K562 (cell line): Measurements from ENCODE around the gene TP53BP2. TPM values are rescaled to one million over a fixed set of nuclear protein-coding genes. Genes with fewer than 3 reads are reported as not detected.
A peak's percentile ranks its signal among the peaks of the same experiment; 100 is the strongest.

Experiments used
- E2F1 ChIP-seq: sonication (generic); formaldehyde crosslinking; IDR thresholded peaks from 2 replicates; pipeline ENCODE4 v1.8.1; 2023; ENCODE audit warnings: mild to moderate bottlenecking, missing genetic modification reagents, moderate library complexity
- EGR1 ChIP-seq: fragments of 450-650 bp; conservative IDR thresholded peaks from 2 replicates; pipeline ENCODE4 v1.6.1; 2017; ENCODE audit warnings: mild to moderate bottlenecking
- ETV6 ChIP-seq, 3 experiments: fragments of 150-350 bp in 1 of 3; sonication (generic) in 1 of 3; formaldehyde crosslinking in 1 of 3; IDR thresholded peaks; 2 replicates each; pipeline versions ENCODE4 v1.6.1 to v1.8.0; 2014 to 2022; ENCODE audit warnings: borderline replicate concordance in 2 of 3, low read depth in 2 of 3, antibody characterized with exemption in 1 of 3, low read length in 1 of 3, mild to moderate bottlenecking in 1 of 3, missing genetic modification reagents in 1 of 3
- FOXA3 ChIP-seq, 2 experiments: fragments of 450-650 bp in 1 of 2; sonication (generic) in 1 of 2; formaldehyde crosslinking; IDR thresholded peaks in 1 of 2; conservative IDR thresholded peaks in 1 of 2; 2 replicates each; pipeline versions ENCODE4 v1.4.0 to v1.8.0; 2020 to 2022; ENCODE audit warnings: mild to moderate bottlenecking in 2 of 2, missing genetic modification reagents in 1 of 2
- KDM1A ChIP-seq, 2 experiments: fragments of 450-650 bp; IDR thresholded peaks; 2 replicates each; pipeline ENCODE4 v1.6.1; 2016; ENCODE audit warnings: mild to moderate bottlenecking in 2 of 2
- KDM5B ChIP-seq: fragments of 200-600 bp; sonication (generic); IDR thresholded peaks from 2 replicates; pipeline ENCODE4 v1.6.1; 2012; ENCODE audit warnings: low read depth, mild to moderate bottlenecking, moderate library complexity, low read length, control low read depth, inconsistent platforms; ENCODE audit not compliant: insufficient replicate concordance
- MLLT1 ChIP-seq, 2 experiments: fragments of 450-650 bp; IDR thresholded peaks; 2 replicates each; pipeline ENCODE4 v1.6.1; 2016
- RB1 ChIP-seq: fragments of 450-650 bp; IDR thresholded peaks from 2 replicates; pipeline ENCODE4 v1.6.1; 2017; ENCODE audit warnings: low read depth, mild to moderate bottlenecking
- RBM22 ChIP-seq: fragments of 200-400 bp; formaldehyde crosslinking; IDR thresholded peaks from 2 replicates; pipeline ENCODE4 v1.6.1; 2018; ENCODE audit warnings: low read length, low read depth; ENCODE audit not compliant: poor library complexity, severe bottlenecking
- RBM25 ChIP-seq: fragments of 200-400 bp; formaldehyde crosslinking; IDR thresholded peaks from 2 replicates; pipeline ENCODE4 v1.6.1; 2018; ENCODE audit warnings: low read length, low read depth, moderate library complexity; ENCODE audit not compliant: severe bottlenecking
- RBM34 ChIP-seq: fragments of 200-400 bp; formaldehyde crosslinking; IDR thresholded peaks from 2 replicates; pipeline ENCODE4 v1.6.1; 2018; ENCODE audit warnings: low read length, borderline replicate concordance; ENCODE audit not compliant: insufficient read depth
- SAP30 ChIP-seq: fragments of 200-600 bp; sonication (generic); IDR thresholded peaks from 2 replicates; pipeline ENCODE4 v1.6.1; 2012; ENCODE audit warnings: borderline replicate concordance, low read depth, mild to moderate bottlenecking, moderate library complexity, low read length, control low read depth, inconsistent platforms; ENCODE audit not compliant: insufficient read depth, poor library complexity, severe bottlenecking
- SRSF3 ChIP-seq: fragments of 200-400 bp; formaldehyde crosslinking; IDR thresholded peaks from 2 replicates; pipeline ENCODE4 v1.6.1; 2016; ENCODE audit warnings: mild to moderate bottlenecking, low read length, moderate library complexity; ENCODE audit not compliant: insufficient read depth
- TEAD4 ChIP-seq, 2 experiments: sonication (generic) in 1 of 2; formaldehyde crosslinking in 1 of 2; IDR thresholded peaks; 2 replicates each; pipeline versions ENCODE4 v1.6.1 to v1.8.0; 2012 to 2022; ENCODE audit warnings: borderline replicate concordance in 1 of 2, inconsistent platforms in 1 of 2, low read length in 1 of 2, mild to moderate bottlenecking in 1 of 2, missing genetic modification reagents in 1 of 2
- TSC22D4 ChIP-seq: fragments of 450-650 bp; IDR thresholded peaks from 2 replicates; pipeline ENCODE4 v1.6.1; 2016; ENCODE audit warnings: missing genetic modification characterization, missing biosample characterization, control low read depth
- ZBTB49 ChIP-seq: sonication (generic); formaldehyde crosslinking; IDR thresholded peaks from 2 replicates; pipeline ENCODE4 v1.8.0; 2022; ENCODE audit warnings: missing genetic modification reagents, mild to moderate bottlenecking, borderline replicate concordance
- ZNF280A ChIP-seq: fragments of 450-650 bp; IDR thresholded peaks from 2 replicates; pipeline ENCODE4 v1.6.1; 2018; ENCODE audit warnings: mild to moderate bottlenecking, low read depth; ENCODE audit not compliant: partially characterized antibody
- polyA plus RNA-seq, 8 experiments: library from polyadenylated mRNA; depleted of rRNA in 4 of 8; stranded (reverse) in 5 of 8; unstranded in 3 of 8; fragments of >200 nt; fragmentation: Nextera tagmentation in 2 of 8; fragmentation: Illumina TruSeq in 1 of 8; extraction: Ambion mirVana in 2 of 8; extraction: Trizol in 1 of 8; gene quantifications; 2 replicates each; pipeline versions ENCODE4 v1.2.1 to v1.2.3, GENCODE V29; 2011 to 2014; ENCODE audit warnings: inconsistent platforms in 1 of 8, missing spikeins in 1 of 8
- total RNA-seq, 7 experiments: library from RNA; depleted of rRNA in 6 of 7; stranded (reverse); fragments of >200 nt in 6 of 7; fragmentation: Illumina TruSeq in 2 of 7; extraction: Trizol in 2 of 7; gene quantifications; 2 replicates each; pipeline versions ENCODE4 v1.2.1 to v1.2.3, GENCODE V29; 2011 to 2021; ENCODE audit warnings: low replicate concordance in 1 of 7

TP53BP2 gene
- total and polyA plus RNA-seq, 9 of the 15 experiments (the other 6 are each of a cell fraction or from before 2014, with no cell fraction given), result 17.0 to 69.6 (median 40.1) TPM

GRCh38 chr1:223845037-223845809 is 524 bp downstream of the TP53BP2 start (continued):
- TF ChIP-seq ZBTB49 (CRISPR knock-in tag), result no peak
- TF ChIP-seq MLLT1 (IDR thresholded peaks at IDR 0.05), result peak in 1 of 2 experiments; percentile 68; a peak in 1 of 4 replicates
- 0 out of 4 replicates have a peak, but pooled peaks of 1 of the 2 experiments have one; percentile 28 for TF ChIP-seq FOXA3 (CRISPR knock-in tag; conservative IDR thresholded peaks at IDR 0.05 in 1 of 2, IDR thresholded peaks at IDR 0.05 in 1 of 2)
- 0 out of 2 replicates have a peak, but pooled peaks have one; percentile 29 for TF ChIP-seq RBM34
- peak; percentile 5; the same call in 1 of the 2 replicates for TF ChIP-seq TEAD4 (IDR thresholded peaks at IDR 0.05; ENCODE audit: low read length)
- TF ChIP-seq TEAD4 (CRISPR knock-in tag; IDR thresholded peaks at IDR 0.05; ENCODE audit: borderline replicate concordance), result no peak
- TF ChIP-seq E2F1 (CRISPR knock-in tag), result no peak
- 0 out of 2 replicates have a peak, but pooled peaks have one; percentile 69 for TF ChIP-seq SRSF3
- TF ChIP-seq ZNF280A, result no peak
- TF ChIP-seq SAP30, result peak; percentile 58
- peak; percentile 87 for TF ChIP-seq RBM22
- TF ChIP-seq RB1, result 0 out of 2 replicates have a peak, but pooled peaks have one; percentile 1
- peak; percentile 43; the same call in 1 of the 2 replicates for TF ChIP-seq EGR1
- no peak for TF ChIP-seq TSC22D4 (tag)
- TF ChIP-seq KDM1A (IDR thresholded peaks at IDR 0.05), result peak in 1 of 2 experiments; percentile 5; a peak in 1 of 4 replicates
- TF ChIP-seq ETV6 (IDR thresholded peaks at IDR 0.05; ENCODE audit: borderline replicate concordance in 1 of 2, low read depth in 2 of 2, low read length in 1 of 2), result 0 out of 4 replicates have a peak, but pooled peaks of 1 of the 2 experiments have one; percentile 17
- TF ChIP-seq ETV6 (CRISPR knock-in tag; IDR thresholded peaks at IDR 0.05; ENCODE audit: borderline replicate concordance), result no peak
- peak; percentile 20 for TF ChIP-seq RBM25
- peak; percentile 43 for TF ChIP-seq KDM5B
